ENCODE measurements around the gene DLGAP1.

DLGAP1 gene

GRCh38 chr18:3449512-3450011 is 1005.5 kb downstream of the DLGAP1 start (continued):
- TF ChIP-seq, protein P1, sequence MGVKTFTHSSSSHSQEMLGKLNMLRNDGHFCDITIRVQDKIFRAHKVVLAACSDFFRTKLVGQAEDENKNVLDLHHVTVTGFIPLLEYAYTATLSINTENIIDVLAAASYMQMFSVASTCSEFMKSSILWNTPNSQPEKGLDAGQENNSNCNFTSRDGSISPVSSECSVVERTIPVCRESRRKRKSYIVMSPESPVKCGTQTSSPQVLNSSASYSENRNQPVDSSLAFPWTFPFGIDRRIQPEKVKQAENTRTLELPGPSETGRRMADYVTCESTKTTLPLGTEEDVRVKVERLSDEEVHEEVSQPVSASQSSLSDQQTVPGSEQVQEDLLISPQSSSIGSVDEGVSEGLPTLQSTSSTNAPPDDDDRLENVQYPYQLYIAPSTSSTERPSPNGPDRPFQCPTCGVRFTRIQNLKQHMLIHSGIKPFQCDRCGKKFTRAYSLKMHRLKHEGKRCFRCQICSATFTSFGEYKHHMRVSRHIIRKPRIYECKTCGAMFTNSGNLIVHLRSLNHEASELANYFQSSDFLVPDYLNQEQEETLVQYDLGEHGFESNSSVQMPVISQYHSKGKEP (tag by site-specific recombination; IDR thresholded peaks at IDR 0.05) = peak; percentile 47; the same call in 1 of the 2 replicates
- no peak for TF ChIP-seq ZNF16 (tag by site-specific recombination; IDR thresholded peaks at IDR 0.05; ENCODE audit: low read depth)
- TF ChIP-seq, protein P2, sequence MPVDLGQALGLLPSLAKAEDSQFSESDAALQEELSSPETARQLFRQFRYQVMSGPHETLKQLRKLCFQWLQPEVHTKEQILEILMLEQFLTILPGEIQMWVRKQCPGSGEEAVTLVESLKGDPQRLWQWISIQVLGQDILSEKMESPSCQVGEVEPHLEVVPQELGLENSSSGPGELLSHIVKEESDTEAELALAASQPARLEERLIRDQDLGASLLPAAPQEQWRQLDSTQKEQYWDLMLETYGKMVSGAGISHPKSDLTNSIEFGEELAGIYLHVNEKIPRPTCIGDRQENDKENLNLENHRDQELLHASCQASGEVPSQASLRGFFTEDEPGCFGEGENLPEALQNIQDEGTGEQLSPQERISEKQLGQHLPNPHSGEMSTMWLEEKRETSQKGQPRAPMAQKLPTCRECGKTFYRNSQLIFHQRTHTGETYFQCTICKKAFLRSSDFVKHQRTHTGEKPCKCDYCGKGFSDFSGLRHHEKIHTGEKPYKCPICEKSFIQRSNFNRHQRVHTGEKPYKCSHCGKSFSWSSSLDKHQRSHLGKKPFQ (tag by site-specific recombination; IDR thresholded peaks at IDR 0.05) = no peak
- TF ChIP-seq, protein P3, sequence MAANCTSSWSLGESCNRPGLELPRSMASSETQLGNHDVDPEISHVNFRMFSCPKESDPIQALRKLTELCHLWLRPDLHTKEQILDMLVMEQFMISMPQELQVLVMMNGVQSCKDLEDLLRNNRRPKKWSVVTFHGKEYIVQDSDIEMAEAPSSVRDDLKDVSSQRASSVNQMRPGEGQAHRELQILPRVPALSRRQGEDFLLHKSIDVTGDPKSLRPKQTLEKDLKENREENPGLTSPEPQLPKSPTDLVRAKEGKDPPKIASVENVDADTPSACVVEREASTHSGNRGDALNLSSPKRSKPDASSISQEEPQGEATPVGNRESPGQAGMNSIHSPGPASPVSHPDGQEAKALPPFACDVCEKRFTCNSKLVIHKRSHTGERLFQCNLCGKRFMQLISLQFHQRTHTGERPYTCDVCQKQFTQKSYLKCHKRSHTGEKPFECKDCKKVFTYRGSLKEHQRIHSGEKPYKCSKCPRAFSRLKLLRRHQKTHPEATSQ (tag by site-specific recombination; IDR thresholded peaks at IDR 0.05) = no peak
- no peak for TF ChIP-seq ZNF571 (tag by site-specific recombination; IDR thresholded peaks at IDR 0.05)
- TF ChIP-seq ZNF211 (tag by site-specific recombination; IDR thresholded peaks at IDR 0.05; ENCODE audit: low read depth) = no peak
- TF ChIP-seq ZXDB (tag by site-specific recombination; IDR thresholded peaks at IDR 0.05) = no peak; the same call in 1 of the 2 replicates
- TF ChIP-seq ZNF37A (tag by site-specific recombination; IDR thresholded peaks at IDR 0.05) = no peak
- no peak for TF ChIP-seq ZNF76 (tag by site-specific recombination; IDR thresholded peaks at IDR 0.05; ENCODE audit: borderline replicate concordance, low read depth)
- TF ChIP-seq ZNF558 (tag by site-specific recombination; IDR thresholded peaks at IDR 0.05) = no peak
- peak; percentile 55 for TF ChIP-seq SCRT2 (tag by site-specific recombination; IDR thresholded peaks at IDR 0.05)
- no peak for TF ChIP-seq ZNF433 (tag by site-specific recombination; IDR thresholded peaks at IDR 0.05; ENCODE audit: low read depth)
- TF ChIP-seq ZNF621 (tag by site-specific recombination; IDR thresholded peaks at IDR 0.05) = no peak
- 0 out of 2 replicates have a peak, but pooled peaks have one; percentile 24 for TF ChIP-seq EGR2 (tag by site-specific recombination; IDR thresholded peaks at IDR 0.05; ENCODE audit: low read depth)
- TF ChIP-seq ZNF221 (tag by site-specific recombination; IDR thresholded peaks at IDR 0.05; ENCODE audit: borderline replicate concordance) = no peak
- TF ChIP-seq ZNF311 (tag by site-specific recombination; IDR thresholded peaks at IDR 0.05; ENCODE audit: borderline replicate concordance) = no peak
- no peak for TF ChIP-seq YY2 (tag by site-specific recombination; IDR thresholded peaks at IDR 0.05)
- no peak for TF ChIP-seq ZEB2 (tag by site-specific recombination; IDR thresholded peaks at IDR 0.05)
- peak; percentile 56 for TF ChIP-seq WT1 (tag by site-specific recombination; IDR thresholded peaks at IDR 0.05)
- TF ChIP-seq ZNF155 (tag by site-specific recombination; IDR thresholded peaks at IDR 0.05) = no peak
- TF ChIP-seq ZNF660 (tag by site-specific recombination; IDR thresholded peaks at IDR 0.05) = no peak
- TF ChIP-seq ZNF175 (tag by site-specific recombination; IDR thresholded peaks at IDR 0.05) = no peak
- no peak for TF ChIP-seq PRDM1 (tag by site-specific recombination; IDR thresholded peaks at IDR 0.05)
- TF ChIP-seq, protein P4, sequence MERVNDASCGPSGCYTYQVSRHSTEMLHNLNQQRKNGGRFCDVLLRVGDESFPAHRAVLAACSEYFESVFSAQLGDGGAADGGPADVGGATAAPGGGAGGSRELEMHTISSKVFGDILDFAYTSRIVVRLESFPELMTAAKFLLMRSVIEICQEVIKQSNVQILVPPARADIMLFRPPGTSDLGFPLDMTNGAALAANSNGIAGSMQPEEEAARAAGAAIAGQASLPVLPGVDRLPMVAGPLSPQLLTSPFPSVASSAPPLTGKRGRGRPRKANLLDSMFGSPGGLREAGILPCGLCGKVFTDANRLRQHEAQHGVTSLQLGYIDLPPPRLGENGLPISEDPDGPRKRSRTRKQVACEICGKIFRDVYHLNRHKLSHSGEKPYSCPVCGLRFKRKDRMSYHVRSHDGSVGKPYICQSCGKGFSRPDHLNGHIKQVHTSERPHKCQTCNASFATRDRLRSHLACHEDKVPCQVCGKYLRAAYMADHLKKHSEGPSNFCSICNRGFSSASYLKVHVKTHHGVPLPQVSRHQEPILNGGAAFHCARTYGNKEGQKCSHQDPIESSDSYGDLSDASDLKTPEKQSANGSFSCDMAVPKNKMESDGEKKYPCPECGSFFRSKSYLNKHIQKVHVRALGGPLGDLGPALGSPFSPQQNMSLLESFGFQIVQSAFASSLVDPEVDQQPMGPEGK (tag by site-specific recombination; IDR thresholded peaks at IDR 0.05) = peak; percentile 56
- TF ChIP-seq ZNF184 (tag by site-specific recombination; IDR thresholded peaks at IDR 0.05) = no peak
- no peak for TF ChIP-seq ZNF266 (tag by site-specific recombination; IDR thresholded peaks at IDR 0.05; ENCODE audit: low read depth)
- TF ChIP-seq OSR2 (tag by site-specific recombination; IDR thresholded peaks at IDR 0.05) = no peak
- TF ChIP-seq ZNF585B (tag by site-specific recombination; IDR thresholded peaks at IDR 0.05) = no peak
- no peak for TF ChIP-seq ZNF140 (tag by site-specific recombination; IDR thresholded peaks at IDR 0.05)
- no peak for TF ChIP-seq PRDM2 (tag by site-specific recombination; IDR thresholded peaks at IDR 0.05; ENCODE audit: borderline replicate concordance)
